Spleen (tissue), 11 donors: ENCODE data around the gene ST7. TPM values are rescaled to one million over a fixed set of nuclear protein-coding genes. Genes with fewer than 3 reads are reported as not detected.

Experiments
- DNase-seq: peaks from one replicate; pipeline ENCODE4 v3.0.0-alpha.2; 2020
- H3K27ac ChIP-seq, 8 donors: fragments of 200-600 bp; sonication (generic) in 7 of 8; 1 replicate in 4 of 8; 2 replicates in 4 of 8; pipeline versions ENCODE4 v1.5.0 to v1.8.0; 2016 to 2021; ENCODE audit warnings: inconsistent platforms in 4 of 8, mild to moderate bottlenecking in 4 of 8, moderate library complexity in 1 of 8
- H3K27me3 ChIP-seq, 7 donors: fragments of 200-600 bp; sonication (generic) in 6 of 7; replicated peaks in 1 of 7; 1 replicate in 4 of 7; 2 replicates in 3 of 7; pipeline versions ENCODE4 v1.5.0 to v1.8.0; 2016 to 2021; ENCODE audit warnings: inconsistent platforms in 3 of 7, mild to moderate bottlenecking in 1 of 7
- H3K36me3 ChIP-seq, 6 donors: fragments of 200-600 bp; sonication (generic) in 5 of 6; 1 replicate in 4 of 6; 2 replicates in 2 of 6; pipeline versions ENCODE4 v1.5.0 to v1.8.0; 2016 to 2021; ENCODE audit warnings: inconsistent platforms in 2 of 6
- H3K4me1 ChIP-seq, 6 donors: fragments of 200-600 bp; sonication (generic) in 5 of 6; 1 replicate in 3 of 6; 2 replicates in 3 of 6; pipeline versions ENCODE4 v1.5.0 to v1.8.0; 2016 to 2021; ENCODE audit warnings: inconsistent platforms in 3 of 6
- H3K4me3 ChIP-seq, 8 donors: fragments of 200-600 bp; sonication (generic) in 7 of 8; 1 replicate in 4 of 8; 2 replicates in 4 of 8; pipeline versions ENCODE4 v1.5.0 to v1.8.0; 2016 to 2021; ENCODE audit warnings: inconsistent platforms in 4 of 8, mild to moderate bottlenecking in 4 of 8, moderate library complexity in 2 of 8
- H3K9me3 ChIP-seq, 8 donors: fragments of 200-600 bp; sonication (generic) in 7 of 8; 1 replicate in 4 of 8; 2 replicates in 4 of 8; pipeline versions ENCODE4 v1.5.0 to v1.8.0; 2016 to 2021; ENCODE audit warnings: inconsistent platforms in 4 of 8
- POLR2A ChIP-seq, 3 donors: fragments of 450-650 bp; IDR thresholded peaks; one replicate each; pipeline ENCODE4 v1.5.1; 2017; ENCODE audit warnings: antibody characterized with exemption in 3 of 3, mild to moderate bottlenecking in 1 of 3
- POLR2AphosphoS5 ChIP-seq, 3 donors: sonication (generic); formaldehyde crosslinking; IDR thresholded peaks; one replicate each; pipeline ENCODE4 v1.5.1; 2017; ENCODE audit warnings: antibody characterized with exemption in 3 of 3
- WGBS, 5 donors: extraction: QIAGEN DNeasy Blood & Tissue Kit in 3 of 5; methylation state at CpG; one replicate each; pipeline versions ENCODE4 v1.1.5 to v1.1.7; 2013 to 2018; 5-methylcytosine and 5-hydroxymethylcytosine counted together
- intact Hi-C: fragments of 100-400 bp; cut with DNase I; formaldehyde crosslinking; loops from one replicate; pipeline ENCODE4 v1.15.0; 2023; ENCODE audit warnings: low total_unique reads
- polyA plus RNA-seq, 3 donors: library from polyadenylated mRNA; stranded (reverse); fragments of 200-250 nt; gene quantifications; one replicate each; pipeline ENCODE4 v1.2.1, GENCODE V29; 2013
- total RNA-seq, 7 donors: library from RNA; depleted of rRNA in 3 of 7; stranded (reverse); fragments of >200 nt in 3 of 7; fragmentation: NEBNext Ultra II Directional in 4 of 7; extraction: Animal tissue kit (Norgen Biotek cat#: 25700) in 4 of 7; gene quantifications; one replicate each; pipeline versions ENCODE4 v1.1.0 to v1.2.1, GENCODE V29; 2016 to 2021
- TF ChIP-seq, protein P1 (sequence below), 11 experiments: fragments of 200-600 bp in 7 of 11; fragments of 450-650 bp in 4 of 11; sonication (generic) in 4 of 11; IDR thresholded peaks in 8 of 11; conservative IDR thresholded peaks in 3 of 11; 1 replicate in 7 of 11; 2 replicates in 4 of 11; pipeline versions ENCODE4 v1.4.0 to v1.8.0; 2016 to 2021; ENCODE audit warnings: antibody characterized with exemption in 11 of 11, inconsistent platforms in 4 of 11, mild to moderate bottlenecking in 1 of 11
- donor health status: healthy with polysubstance abuse.
- donor health status: DM: no; HTN: no; CAD: no; lungs with moderate emphysema.
- donor health status: DM: no; HTN: no; CAD: no.
- donor health status: Bipolar disorder and iron deficiency.
- donor health status: healthy.
- donor health status: DM: no; HTN: no; CAD: no.
- donor health status: DM: yes; HTN: yes; CAD: no.

ST7 gene
- total and polyA plus RNA-seq, 10 donors, result 4.7 to 36.4 (median 15.8) TPM

- intact Hi-C loops, result no loop called here
- no peak for TF ChIP-seq POLR2A (IDR thresholded peaks at IDR 0.05)
- TF ChIP-seq, protein P1, sequence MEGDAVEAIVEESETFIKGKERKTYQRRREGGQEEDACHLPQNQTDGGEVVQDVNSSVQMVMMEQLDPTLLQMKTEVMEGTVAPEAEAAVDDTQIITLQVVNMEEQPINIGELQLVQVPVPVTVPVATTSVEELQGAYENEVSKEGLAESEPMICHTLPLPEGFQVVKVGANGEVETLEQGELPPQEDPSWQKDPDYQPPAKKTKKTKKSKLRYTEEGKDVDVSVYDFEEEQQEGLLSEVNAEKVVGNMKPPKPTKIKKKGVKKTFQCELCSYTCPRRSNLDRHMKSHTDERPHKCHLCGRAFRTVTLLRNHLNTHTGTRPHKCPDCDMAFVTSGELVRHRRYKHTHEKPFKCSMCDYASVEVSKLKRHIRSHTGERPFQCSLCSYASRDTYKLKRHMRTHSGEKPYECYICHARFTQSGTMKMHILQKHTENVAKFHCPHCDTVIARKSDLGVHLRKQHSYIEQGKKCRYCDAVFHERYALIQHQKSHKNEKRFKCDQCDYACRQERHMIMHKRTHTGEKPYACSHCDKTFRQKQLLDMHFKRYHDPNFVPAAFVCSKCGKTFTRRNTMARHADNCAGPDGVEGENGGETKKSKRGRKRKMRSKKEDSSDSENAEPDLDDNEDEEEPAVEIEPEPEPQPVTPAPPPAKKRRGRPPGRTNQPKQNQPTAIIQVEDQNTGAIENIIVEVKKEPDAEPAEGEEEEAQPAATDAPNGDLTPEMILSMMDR (IDR thresholded peaks at IDR 0.05 in 8 of 11, conservative IDR thresholded peaks at IDR 0.05 in 3 of 11), result no peak
- no peak for TF ChIP-seq POLR2AphosphoS5 (IDR thresholded peaks at IDR 0.05)
- H3K27ac ChIP-seq, result no peak overlapping the region
- H3K4me3 ChIP-seq, result no peak overlapping the region
- no peaks in the 10 kb centered on the region for H3K9me3 ChIP-seq
- H3K27me3 ChIP-seq, result no peaks in the 10 kb centered on the region
- WGBS, 5 donors, result 54 to 84% (median 77%) methylated on average over 4 of the region's 4 CpGs
- H3K4me1 ChIP-seq, result peaks cover 3 to 25% (median 18%) of the 10 kb centered on the region in 6 donors
- DNase-seq, result no peak
- H3K36me3 ChIP-seq, result no peaks in the 10 kb centered on the region
These were observed 63.7 kb downstream of the ST7 start for GRCh38 chr7:117017017-117017451.

GRCh38 chr7:117017702-117018266 is 64.5 kb downstream of the ST7 start:
- Histone ChIP-seq H3K4me3 (no peak overlapping the region), H3K9me3 (no peaks in the 10 kb centered on the region), H3K4me1 (peaks cover 3 to 25% (median 17%) of the 10 kb centered on the region in 6 donors), H3K36me3 (no peaks in the 10 kb centered on the region), H3K27me3 (no peaks in the 10 kb centered on the region), H3K27ac (no peak overlapping the region)
- TF ChIP-seq POLR2A (IDR thresholded peaks at IDR 0.05) (no peak), POLR2AphosphoS5 (IDR thresholded peaks at IDR 0.05) (no peak)
- TF ChIP-seq, protein P1 (IDR thresholded peaks at IDR 0.05 in 8 of 11, conservative IDR thresholded peaks at IDR 0.05 in 3 of 11), result no peak
- WGBS, 5 donors, result 73 to 89% (median 80%) methylated on average over 4 of the region's 4 CpGs
- intact Hi-C loops, result no loop called here
- no peak for DNase-seq

- Histone ChIP-seq H3K9me3 (no peaks in the 10 kb centered on the region), H3K4me3 (no peak overlapping the region), H3K27ac (no peak overlapping the region), H3K27me3 (no peaks in the 10 kb centered on the region), H3K36me3 (no peaks in the 10 kb centered on the region), H3K4me1 (peaks cover 3 to 25% (median 17%) of the 10 kb centered on the region in 6 donors)
- intact Hi-C loops, result no loop called here
- no peak for TF ChIP-seq POLR2A (IDR thresholded peaks at IDR 0.05)
- TF ChIP-seq, protein P1 (IDR thresholded peaks at IDR 0.05 in 8 of 11, conservative IDR thresholded peaks at IDR 0.05 in 3 of 11), result no peak
- TF ChIP-seq POLR2AphosphoS5 (IDR thresholded peaks at IDR 0.05), result no peak
- DNase-seq, result no peak
- 95 to 100% (median 98%) methylated on average over 1 of the region's 1 CpG for WGBS, 5 donors
These were observed 65.4 kb downstream of the ST7 start for GRCh38 chr7:117018713-117019112.

- Histone ChIP-seq H3K27ac (no peak overlapping the region), H3K36me3 (no peaks in the 10 kb centered on the region), H3K4me1 (peaks cover 3 to 24% (median 14%) of the 10 kb centered on the region in 6 donors), H3K9me3 (no peaks in the 10 kb centered on the region), H3K27me3 (no peaks in the 10 kb centered on the region), H3K4me3 (no peak overlapping the region)
- DNase-seq, result no peak
- intact Hi-C loops, result no loop called here
- WGBS, 5 donors, result 81 to 92% (median 90%) methylated on average over 2 of the region's 2 CpGs
- no peak for TF ChIP-seq POLR2AphosphoS5 (IDR thresholded peaks at IDR 0.05)
- TF ChIP-seq, protein P1 (IDR thresholded peaks at IDR 0.05 in 8 of 11, conservative IDR thresholded peaks at IDR 0.05 in 3 of 11), result no peak
- no peak for TF ChIP-seq POLR2A (IDR thresholded peaks at IDR 0.05)
These were observed 66.0 kb downstream of the ST7 start for GRCh38 chr7:117019287-117019686.
